ENCODE data around the gene SH3GLB1. TPM values are rescaled to one million over a fixed set of nuclear protein-coding genes. Genes with fewer than 3 reads are reported as not detected.
"Not testable (repeated sequence)": the region's sequence is repeated elsewhere in the genome, so short reads cannot be mapped to it uniquely, and the experiment has no call there.

Gene SH3GLB1
- total RNA-seq = 160 TPM
- long read RNA-seq, full-length matches to known transcripts = 253 of 290 reads
- long read RNA-seq, partial matches to known transcripts = 14 of 290 reads
- long read RNA-seq, other reads (novel, unspliced or antisense) = 23 of 290 reads

DNA sequence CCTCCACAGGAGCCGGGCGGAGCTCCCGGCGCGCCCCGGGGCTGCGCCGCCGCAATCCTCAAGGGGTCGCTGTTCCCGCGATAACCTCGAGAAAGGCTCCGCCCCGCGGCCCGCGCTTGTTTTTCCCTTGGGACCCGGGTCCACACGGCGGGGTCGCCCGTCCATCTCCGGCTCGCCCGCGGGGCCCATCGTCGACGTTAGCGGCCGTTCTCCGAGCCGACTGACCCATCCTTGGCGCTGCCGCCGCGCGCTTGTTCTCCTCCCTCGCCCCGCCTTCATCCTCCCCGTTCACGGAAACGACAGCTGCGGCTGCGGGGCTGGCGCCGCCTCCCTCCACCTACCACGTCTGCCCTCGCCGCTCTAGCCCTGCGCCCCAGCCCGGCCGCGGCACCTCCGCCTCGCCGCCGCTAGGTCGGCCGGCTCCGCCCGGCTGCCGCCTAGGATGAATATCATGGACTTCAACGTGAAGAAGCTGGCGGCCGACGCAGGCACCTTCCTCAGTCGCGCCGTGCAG lies at the start of gene SH3GLB1:
Gene SH3GLB1 (plus strand): TSS at position 119 of the 514 bp plus-strand sequence. CDS start 324 bp downstream, at position 443.
- DNase-seq (ENCODE audit: low spot score) = peak; percentile 96

DNA sequence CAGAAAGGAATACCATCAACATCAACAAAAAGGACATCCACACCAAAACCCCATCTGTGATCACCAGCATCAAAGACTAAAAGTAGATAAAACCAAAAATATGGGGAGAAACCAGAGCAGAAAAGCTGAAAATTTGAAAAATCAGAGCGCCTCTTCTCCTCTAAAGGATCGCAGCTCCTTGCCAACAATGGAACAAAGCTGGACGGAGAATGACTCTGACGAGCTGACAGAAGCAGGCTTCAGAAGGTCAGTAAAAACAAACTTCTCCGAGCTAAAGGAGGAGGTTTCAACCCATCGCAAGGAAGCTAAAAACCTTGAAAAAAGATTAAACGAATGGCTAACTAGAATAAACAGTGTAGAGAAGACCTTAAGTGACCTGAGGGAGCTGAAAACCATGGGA lies 46.0 kb upstream of the SH3GLB1 start:
- DNase-seq (ENCODE audit: low spot score); intact Hi-C loops (cut with DNase I): not testable (repeated sequence)

More for the DNA sequence above, at the start of gene SH3GLB1:
- intact Hi-C loops (cut with DNase I) = loop anchor here (2.0 to 10.0 kb wide), 5 partner anchors 70 to 380 kb away; partner anchors contain the start of genes HS2ST1, ODF2L and SELENOF

DNA sequence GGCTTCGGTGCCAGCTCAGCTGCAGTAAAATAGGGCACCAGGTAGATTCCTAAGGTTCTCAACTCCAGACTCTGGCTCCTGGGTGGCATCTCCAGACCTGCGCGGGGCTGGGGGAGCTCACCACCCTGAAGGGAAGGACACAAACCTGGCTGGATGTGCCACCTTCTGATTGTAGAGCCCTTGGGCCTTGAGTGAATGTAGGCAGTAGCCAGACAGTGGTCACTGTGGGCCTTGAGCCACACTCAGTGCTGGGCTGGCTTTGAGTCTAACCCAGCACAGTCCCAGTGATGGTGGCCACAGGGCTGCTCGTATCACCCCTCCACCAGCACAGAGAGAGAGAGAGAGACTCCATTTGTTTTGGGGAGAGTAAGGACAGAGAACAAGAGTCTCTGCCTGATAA lies 38.0 kb upstream of the SH3GLB1 start:
- intact Hi-C loops (cut with DNase I) = no loop called here
- no peak for DNase-seq (ENCODE audit: low spot score)

DNA sequence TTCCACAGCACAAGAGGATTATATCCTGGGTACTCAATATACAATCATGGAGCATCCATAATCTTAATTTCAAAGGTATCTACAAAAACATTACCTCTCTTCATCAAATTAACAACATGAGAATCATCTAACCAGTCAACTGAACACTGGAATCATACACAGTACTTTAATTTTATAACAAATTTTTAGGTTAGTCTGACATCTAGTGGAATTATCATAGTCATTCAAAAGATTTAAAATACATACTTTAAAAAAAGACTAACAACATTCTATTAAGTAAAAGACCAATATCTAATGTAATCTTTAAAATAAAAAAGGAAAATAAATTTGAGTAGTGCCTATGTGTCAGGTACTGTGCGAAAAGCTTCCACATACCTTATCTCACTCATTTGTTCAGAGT lies 16.8 kb upstream of the SH3GLB1 start:
- intact Hi-C loops (cut with DNase I) = no loop called here

DNA sequence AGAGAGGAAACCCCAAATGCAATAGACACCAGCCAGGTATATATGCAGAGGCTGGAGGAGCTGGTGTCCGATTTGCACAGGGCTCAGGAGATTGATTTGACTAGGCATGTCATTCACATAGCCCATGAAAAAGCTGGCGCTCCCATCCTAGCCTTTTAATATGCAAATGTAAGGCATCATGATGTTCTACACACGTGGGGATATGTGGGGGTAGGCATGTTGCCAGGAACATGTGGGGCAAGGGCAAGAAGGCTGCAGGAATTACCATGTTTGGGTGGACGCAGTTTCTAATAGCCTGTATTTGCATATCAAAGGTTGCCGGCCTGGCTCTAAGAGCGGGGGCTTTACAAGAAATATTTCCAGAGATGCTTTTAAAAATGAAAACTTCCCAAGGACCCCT lies 11.7 kb upstream of the SH3GLB1 start:
- intact Hi-C loops (cut with DNase I) = loop anchor here (10.0 kb wide), 1 partner anchor 218 kb away; no protein-coding TSS in a partner anchor
- DNase-seq (ENCODE audit: low spot score) = no peak

More for the DNA sequence above, 16.8 kb upstream of the SH3GLB1 start:
- DNase-seq (ENCODE audit: low spot score) = no peak

DNA sequence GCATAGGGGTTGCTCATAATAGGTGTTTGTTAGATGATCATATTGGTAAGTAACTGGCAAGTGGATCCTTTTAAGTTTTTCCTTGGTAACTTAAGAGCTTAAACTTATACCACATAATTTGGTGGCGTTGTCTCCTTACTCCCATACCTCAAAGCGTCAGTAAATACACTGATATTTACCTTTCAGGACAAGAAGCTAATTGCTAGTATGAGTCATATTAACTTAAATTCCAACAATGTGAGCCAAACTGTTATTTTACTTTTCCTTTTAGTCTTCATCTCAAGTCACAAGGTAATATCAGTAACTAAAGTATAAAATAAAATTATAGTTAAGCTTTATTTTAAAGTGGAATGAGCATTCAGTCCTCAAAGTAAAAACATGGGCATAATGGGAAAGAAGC lies 9.0 kb upstream of the SH3GLB1 start:
- intact Hi-C loops (cut with DNase I) = loop anchor here (10.0 kb wide), 1 partner anchor 221 kb away; no protein-coding TSS in a partner anchor

DNA sequence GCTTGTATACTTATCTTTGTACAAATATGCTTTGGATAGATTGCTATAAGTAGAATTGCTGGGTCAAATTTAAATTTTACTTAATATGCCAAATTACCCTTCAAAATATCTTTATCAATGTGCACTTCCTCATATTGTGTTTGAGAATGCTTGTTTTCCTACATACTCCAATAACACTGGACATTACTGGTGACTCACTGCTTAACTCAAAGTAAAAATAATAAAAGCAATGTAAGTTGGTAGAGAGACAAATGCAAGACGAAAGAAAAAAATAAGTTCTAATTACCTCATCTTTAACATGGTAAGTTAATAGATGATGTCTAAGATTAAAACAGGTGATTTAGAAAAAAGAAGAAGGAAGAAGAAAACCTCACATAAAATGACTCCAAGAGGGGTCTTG lies 7.9 kb upstream of the SH3GLB1 start:
- intact Hi-C loops (cut with DNase I) = loop anchor here (10.0 kb wide), 1 partner anchor 222 kb away; no protein-coding TSS in a partner anchor
- DNase-seq (ENCODE audit: low spot score) = no peak

More for the DNA sequence above, 9.0 kb upstream of the SH3GLB1 start:
- no peak for DNase-seq (ENCODE audit: low spot score)

DNA sequence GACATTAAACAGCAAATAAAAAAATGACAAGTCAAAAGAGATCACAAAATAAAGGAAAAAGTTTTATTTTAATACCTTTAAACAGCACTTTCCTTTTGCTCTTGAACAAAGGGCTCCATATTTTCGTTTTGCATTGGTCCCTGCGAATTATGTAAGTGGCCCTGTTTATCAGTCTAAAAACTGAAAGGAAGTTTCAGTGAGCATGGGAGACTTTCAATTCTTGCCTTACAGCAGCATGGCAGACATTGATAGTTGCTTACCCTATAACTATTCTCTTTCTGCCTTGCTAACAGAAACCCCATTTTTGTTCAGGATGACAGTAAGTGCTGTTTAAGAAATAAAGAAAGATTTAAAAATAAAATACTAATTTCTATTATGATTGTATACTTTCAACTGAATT lies 5.2 kb upstream of the SH3GLB1 start:
- intact Hi-C loops (cut with DNase I) = loop anchor here (10.0 kb wide), 1 partner anchor 224 kb away; no protein-coding TSS in a partner anchor
- DNase-seq (ENCODE audit: low spot score) = no peak

DNA sequence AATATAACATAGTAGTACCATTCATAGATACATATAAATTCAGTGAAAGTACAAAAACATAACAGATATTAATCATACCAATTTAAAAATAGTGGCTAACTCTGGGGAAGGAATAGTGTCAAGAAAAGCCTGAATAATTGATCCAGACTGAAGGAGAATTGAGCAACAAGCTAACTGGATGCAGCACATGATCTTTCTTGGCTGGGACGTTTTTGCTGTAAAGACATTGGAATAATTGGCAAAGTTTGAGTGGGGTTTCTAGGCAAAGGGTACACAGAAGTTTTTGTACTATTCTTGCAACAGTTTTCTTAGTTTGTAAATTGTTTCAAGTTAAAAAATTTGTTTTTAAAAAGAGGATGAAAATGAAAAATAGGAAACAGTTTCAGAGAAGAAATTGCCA lies 2.6 kb upstream of the SH3GLB1 start:
- intact Hi-C loops (cut with DNase I) = loop anchor here (10.0 kb wide), 4 partner anchors 197 to 383 kb away; partner anchors contain the start of genes HS2ST1, ODF2L and SELENOF
- DNase-seq (ENCODE audit: low spot score) = no peak

DNA sequence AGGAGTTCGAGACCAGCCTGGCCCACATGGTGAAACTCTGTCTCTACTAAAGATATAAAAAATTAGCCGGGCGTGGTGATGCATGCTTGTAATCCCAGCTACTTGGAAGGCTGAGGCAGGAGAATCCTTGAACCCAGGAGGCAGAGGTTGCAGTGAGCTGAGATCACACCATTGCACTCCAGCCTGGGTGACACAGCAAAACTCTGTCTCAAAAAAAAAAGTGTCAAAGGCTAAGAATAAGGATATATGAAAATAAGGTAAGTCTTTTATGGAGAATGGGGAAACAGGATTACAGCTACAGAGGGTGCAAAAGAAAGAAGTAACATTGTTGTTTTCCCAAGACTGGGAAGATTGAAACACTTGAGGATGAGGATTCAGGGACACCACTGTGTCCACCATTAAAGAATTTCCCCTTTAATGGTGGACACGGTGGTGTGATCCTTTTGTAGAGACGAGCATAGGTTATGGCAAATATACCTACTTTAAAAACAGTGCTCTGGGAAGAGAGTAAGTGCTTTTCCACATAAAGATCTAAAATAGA lies 1.4 kb upstream of the SH3GLB1 start:
- intact Hi-C loops (cut with DNase I) = loop anchor here (10.0 kb wide), 4 partner anchors 198 to 382 kb away; partner anchors contain the start of genes HS2ST1, ODF2L and SELENOF
- DNase-seq (ENCODE audit: low spot score) = not testable (repeated sequence)

DNA sequence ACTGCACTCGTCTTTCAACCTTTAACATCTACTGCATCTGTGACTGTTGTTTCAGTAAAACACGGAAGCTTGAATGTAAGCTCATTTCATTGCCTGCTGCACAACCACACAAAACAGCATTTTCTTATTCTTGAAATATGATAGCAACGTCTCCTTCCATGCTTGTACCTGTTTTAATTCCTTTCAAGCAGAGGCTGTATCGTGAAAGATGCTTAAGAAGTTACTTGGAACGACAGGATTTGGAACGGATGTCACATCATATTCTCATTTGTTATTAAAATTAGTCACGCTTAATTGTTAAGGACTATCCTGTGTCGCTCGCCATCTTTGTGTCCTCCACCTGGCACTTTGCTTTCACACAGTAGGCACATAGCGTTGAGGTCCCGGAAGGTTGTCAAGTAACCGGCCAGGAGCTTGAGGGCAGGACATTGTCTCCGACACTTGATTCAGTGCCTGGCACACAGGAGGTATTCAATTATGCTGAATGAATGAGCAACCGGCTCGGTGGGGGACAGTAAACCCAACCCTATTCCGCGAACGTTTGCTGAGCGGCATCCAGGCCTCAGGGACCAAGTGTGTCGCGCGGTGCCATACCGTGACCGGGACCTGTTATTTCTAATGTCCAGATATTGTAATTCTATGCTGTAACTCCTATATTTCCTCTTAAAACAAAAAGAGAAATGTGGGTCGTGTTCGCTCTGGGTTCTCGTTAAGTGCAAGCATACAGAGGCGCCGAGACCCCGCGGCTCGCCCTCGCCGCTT lies 499 bp upstream of the SH3GLB1 start:
- intact Hi-C loops (cut with DNase I) = loop anchor here (2.0 to 10.0 kb wide), 5 partner anchors 71 to 381 kb away; partner anchors contain the start of genes HS2ST1, ODF2L and SELENOF
- peak; percentile 76 for DNase-seq (ENCODE audit: low spot score)

DNA sequence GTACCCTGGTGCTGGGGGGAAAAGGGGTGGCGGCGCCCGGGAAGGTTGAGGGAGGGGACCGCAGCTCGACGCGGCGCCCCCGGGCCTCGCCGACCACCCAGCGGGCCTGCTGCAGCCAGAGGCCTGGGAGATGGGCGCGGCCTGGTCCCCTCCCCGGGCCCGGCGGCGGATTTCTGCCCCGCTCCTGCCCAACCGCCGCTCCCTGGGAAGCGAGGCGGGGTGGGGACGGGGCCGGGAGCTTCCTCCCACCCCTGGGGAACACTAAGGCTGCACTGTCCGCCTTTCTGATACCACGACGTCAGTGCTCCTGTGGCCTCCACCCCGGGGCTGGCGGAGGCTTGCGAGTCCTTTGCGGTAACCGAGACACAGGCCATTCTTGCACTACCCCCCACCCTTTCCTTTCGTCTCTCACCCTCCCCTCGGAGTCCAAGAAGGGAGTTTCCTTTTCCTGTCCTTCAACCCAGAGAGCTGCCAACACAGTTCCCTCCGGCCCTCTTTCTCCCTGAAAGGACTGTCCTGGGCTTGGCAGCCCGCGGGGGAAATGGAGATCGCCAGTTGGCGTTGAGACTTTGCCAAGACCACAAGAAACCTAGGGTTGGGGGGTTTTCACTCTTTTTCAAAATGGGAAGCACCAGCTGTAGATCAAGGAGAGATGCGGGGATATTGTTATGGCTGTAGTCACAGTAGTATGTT lies 742 bp downstream of the SH3GLB1 start:
- intact Hi-C loops (cut with DNase I) = loop anchor here (2.0 to 10.0 kb wide), 5 partner anchors 70 to 380 kb away; partner anchors contain the start of genes HS2ST1, ODF2L and SELENOF
- peak; percentile 86 for DNase-seq (ENCODE audit: low spot score)

DNA sequence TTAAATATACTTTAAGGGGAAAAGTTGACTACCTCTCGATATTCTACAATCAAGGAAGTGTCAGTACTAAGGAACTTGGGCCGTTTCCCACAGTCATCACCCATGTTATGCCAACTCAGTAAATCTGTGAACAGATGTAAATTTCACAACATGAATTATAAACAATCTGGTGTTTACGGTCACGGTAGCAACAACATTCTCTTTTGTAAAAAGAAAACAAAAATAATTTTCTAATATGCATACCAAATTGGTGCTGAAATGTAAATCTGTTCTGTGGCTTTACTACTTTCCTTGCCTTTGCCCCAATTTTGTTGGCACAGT lies 1.2 kb downstream of the SH3GLB1 start:
- intact Hi-C loops (cut with DNase I) = loop anchor here (2.0 to 10.0 kb wide), 5 partner anchors 69 to 379 kb away; partner anchors contain the start of genes HS2ST1, ODF2L and SELENOF
- DNase-seq (ENCODE audit: low spot score) = no peak

DNA sequence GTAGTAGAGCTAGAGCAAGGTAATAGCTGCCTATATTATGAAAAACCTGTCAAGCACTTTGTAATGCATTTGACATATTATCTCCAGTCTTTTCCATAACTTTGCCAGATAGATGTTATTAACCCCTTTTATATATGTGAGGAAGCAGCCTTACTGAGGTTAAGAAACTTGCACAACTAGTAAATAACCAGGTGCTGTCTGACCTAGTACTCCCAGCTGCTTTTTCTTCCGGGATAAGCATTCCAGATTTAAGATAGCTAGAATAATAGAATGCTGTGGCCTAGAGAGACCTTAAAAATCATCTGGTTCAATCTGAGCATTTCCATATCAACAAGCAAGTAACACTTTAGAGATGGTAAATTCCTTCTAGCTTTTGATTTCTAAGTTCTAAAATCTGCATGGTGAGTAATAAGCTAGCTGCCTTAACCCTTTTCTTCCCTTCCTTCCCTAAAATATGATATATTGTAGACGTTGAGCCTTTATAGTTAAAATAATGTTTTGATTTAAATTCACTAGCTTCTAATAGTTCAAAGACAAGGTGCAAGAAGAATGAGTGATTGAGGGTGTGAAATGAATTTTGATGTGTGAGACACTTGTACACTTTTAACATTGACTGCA lies 1.8 kb downstream of the SH3GLB1 start:
- intact Hi-C loops (cut with DNase I) = loop anchor here (10.0 kb wide), 4 partner anchors 201 to 379 kb away; partner anchors contain the start of genes HS2ST1, ODF2L and SELENOF
- no peak for DNase-seq (ENCODE audit: low spot score)

DNA sequence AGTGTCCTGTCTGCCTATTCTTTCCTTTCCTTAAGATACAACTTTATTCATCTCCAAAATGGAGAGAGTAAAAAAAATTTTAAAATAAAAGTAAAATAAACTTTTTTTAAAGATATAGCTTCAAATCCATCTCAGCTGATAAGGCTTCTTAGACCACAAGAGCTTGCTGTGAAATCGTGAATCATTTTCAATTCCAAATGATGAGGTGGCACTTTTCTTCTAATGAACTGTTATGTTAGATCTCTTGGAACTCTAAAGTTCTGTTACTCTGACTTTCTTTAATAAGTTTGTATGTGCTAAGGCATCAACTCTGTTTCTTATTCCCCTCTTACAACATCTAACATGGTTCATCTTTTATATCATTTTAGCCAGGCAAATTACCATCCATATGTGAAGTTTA lies 4.5 kb downstream of the SH3GLB1 start:
- no peak for DNase-seq (ENCODE audit: low spot score)
- intact Hi-C loops (cut with DNase I) = loop anchor here (10.0 kb wide), 4 partner anchors 204 to 376 kb away; partner anchors contain the start of genes HS2ST1, ODF2L and SELENOF

DNA sequence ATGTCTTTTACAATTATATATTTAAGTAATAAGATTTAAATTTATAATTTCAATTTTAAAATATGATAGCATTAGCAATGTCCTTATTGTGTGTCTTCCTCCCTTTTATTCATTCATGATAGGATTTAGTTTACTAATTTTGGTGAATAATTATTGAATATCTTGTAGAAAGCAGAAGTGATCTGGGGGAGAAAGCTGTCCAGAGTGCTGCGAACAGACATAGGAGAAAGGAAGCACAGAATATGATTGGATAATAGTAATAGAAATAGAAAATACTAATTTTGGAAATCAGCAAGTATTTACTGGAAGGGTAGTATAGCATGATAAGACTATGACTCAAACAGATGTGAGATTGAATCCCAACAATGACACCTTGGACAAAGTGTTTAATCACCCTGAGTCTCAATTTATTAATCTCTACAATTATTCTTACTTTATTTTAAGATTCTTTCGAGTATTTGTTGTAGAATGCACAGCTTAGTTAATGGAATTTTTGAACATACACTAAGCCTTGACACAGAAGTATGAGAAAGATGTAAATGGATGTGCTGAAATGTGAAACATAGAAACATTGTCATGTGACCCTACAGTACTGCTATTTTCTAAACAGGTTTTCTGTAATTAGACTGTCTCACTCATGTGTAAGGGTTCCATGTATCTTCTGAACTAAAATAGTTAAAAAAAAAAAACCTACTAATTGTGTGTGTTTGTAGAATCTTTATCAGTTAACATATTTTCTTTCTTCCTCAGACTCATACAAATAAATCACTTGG lies 7.9 kb downstream of the SH3GLB1 start:
- intact Hi-C loops (cut with DNase I) = no loop called here
- no peak for DNase-seq (ENCODE audit: low spot score)

DNA sequence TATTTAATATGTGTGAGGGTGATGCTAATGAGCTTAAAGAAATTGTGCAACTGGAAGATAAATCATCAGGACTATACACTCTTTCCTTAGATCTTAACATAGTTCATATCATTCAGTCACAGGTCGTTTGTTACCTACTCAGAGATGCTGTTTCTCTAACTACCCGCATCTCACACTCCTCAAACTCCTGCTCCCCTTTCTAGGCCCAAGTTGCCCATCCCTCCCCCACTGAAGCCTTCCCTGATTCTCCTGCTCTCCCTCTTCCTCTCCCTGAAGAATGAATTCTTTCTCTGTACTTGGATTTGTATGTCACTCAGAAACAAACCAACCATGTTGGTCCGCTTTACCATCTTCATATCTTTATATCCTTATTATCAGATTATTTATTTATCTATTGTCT lies 9.1 kb downstream of the SH3GLB1 start:
- DNase-seq (ENCODE audit: low spot score) = no peak
- intact Hi-C loops (cut with DNase I) = no loop called here

DNA sequence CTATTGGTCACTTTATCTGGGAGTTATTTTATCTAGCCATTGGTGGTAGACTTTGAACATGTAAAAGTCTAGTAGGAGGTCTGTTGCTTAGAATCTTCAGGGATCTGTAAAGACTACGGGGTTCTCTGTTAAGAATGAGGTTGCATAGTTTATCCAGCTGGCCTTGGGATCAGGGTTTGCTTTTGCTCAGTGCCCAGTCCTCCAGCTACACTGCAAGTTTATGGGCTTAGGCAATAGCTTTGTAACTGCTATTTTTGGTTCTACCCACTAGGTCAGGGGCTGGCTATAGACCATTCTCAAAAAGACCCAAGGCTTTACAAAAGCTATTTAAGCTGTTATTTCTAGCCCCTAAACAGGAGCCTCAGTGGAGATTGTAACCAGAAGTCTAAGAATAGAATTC lies 9.8 kb downstream of the SH3GLB1 start:
- intact Hi-C loops (cut with DNase I) = no loop called here
- no peak for DNase-seq (ENCODE audit: low spot score)
